ENCODE measurements around the gene SMOC2.
A peak's percentile ranks its signal among the peaks of the same experiment; 100 is the strongest.

The SMOC2 gene

DNA sequence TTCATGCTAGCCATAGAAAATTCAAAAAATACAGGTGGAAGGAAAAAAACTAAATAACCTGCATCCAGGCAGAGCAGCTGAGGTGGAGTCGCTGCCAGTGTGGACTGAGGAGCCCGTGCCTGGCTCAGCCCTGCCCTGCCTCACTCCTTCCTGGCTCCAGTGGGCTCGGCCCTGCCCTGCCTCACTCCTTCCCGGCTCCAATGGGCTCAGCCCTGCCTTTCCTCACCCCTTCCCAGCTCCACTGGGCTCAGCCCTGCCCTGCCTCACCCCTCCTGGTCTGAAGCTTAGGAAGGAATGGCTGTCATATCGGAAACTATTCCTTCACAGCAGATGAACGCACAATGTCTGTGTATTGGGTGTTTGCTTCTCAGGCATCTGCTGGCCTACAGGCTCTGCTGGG lies 142.1 kb downstream of the SMOC2 start:
- Histone ChIP-seq H3K4me3 (no peak overlapping the region), H3K27ac (no peak overlapping the region)

GRCh38 chr6:168583821-168584220 lies 142.8 kb downstream of the SMOC2 start:
- H3K27ac ChIP-seq, result no peak overlapping the region
- H3K4me3 ChIP-seq, result no peak overlapping the region

DNA sequence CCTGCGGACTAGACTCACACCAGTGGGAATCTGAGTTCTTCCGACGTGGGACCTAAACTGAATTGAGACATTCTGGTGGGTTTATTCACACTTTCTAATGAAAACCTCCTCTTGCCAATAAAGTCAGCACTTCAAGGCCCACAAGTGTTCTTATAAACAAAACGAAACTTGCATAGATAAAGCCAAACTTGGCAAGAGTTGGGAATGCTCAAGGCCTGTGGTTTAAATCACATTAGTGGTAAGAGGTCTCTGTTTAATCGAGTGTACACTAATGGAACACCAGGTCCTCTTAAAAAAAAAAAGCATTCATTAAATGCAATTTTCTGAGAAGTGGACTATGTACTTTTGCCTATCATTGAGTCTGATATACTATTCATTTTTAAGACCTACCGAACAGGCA lies 143.3 kb downstream of the SMOC2 start:
- H3K4me3 ChIP-seq, result no peak overlapping the region
- no peak overlapping the region for H3K27ac ChIP-seq

GRCh38 chr6:168584671-168585070 lies 143.7 kb downstream of the SMOC2 start:
- Histone ChIP-seq H3K4me3 (no peak overlapping the region), H3K27ac (no peak overlapping the region)

DNA sequence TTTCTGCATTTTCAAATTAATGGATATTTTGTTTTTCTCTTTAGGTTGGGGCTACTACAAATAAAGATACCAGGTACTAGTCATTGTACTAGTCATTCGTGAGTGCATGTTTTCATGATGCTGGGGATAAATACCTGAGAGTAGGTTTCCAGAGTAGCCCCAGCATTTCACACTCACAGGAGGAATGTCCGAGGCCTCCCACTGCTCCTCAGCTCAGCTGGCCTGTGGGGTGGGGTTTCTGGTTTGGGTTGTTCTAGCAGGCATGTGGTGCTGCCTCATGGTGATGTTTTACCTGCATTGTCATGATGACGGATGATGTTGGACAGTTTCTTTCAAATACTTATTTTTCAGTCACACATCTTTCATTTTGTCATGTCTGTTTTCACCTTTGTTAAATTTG lies 144.5 kb downstream of the SMOC2 start:
- Histone ChIP-seq H3K27ac (no peak overlapping the region), H3K4me3 (no peak overlapping the region)

DNA sequence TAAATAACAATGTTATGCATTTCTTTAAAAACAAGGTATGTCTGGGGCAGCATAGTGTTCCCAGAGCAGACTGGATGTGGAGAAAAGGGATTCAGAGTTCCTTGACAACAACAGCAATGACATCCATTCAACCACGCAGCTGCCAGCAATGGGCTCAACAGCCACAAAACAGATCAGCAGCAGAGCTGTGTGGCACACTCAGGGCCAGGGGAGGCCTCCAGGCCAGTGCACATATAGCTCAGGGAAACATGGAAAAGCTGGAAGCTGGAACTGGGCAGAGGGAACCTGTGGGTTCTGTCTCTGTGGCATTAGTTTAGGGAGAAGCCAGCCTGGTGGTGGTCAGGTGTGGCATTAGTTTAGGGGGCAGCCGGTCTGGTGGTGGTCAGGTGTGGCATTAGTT lies 148.3 kb downstream of the SMOC2 start:
- no peak overlapping the region for H3K4me3 ChIP-seq
- H3K27ac ChIP-seq, result no peak overlapping the region

- H3K4me3 ChIP-seq, result no peak overlapping the region
- H3K27ac ChIP-seq, result no peak overlapping the region
These were observed 149.4 kb downstream of the SMOC2 start for GRCh38 chr6:168590406-168590805.

GRCh38 chr6:168596344-168596743 lies 155.4 kb downstream of the SMOC2 start:
- Histone ChIP-seq H3K27ac (no peak overlapping the region), H3K4me3 (no peak overlapping the region)

DNA sequence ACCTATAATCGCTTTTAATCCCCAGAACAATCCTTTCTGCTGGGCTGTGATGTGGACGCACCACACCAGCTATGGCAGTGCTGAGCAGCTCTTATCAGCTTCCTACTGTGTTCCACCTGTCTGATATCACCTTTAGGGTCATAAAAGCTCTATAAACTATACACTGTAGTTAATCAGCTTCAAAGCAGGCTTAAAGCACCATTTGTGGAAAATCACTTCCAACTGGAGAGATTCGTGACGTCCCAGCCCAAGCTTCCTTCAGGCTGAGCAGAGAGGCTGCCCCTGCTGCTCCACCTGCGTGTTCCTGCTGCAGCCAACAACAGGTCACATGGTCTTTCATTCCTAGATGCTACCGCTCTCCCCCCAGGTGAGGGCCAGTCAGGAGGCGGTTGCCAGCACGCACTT lies 156.5 kb downstream of the SMOC2 start:
- no peak overlapping the region for H3K27ac ChIP-seq
- H3K4me3 ChIP-seq, result no peak overlapping the region

- Histone ChIP-seq H3K4me3 (no peak overlapping the region), H3K27ac (no peak overlapping the region)
These were observed 157.5 kb downstream of the SMOC2 start for GRCh38 chr6:168598251-168599117.

DNA sequence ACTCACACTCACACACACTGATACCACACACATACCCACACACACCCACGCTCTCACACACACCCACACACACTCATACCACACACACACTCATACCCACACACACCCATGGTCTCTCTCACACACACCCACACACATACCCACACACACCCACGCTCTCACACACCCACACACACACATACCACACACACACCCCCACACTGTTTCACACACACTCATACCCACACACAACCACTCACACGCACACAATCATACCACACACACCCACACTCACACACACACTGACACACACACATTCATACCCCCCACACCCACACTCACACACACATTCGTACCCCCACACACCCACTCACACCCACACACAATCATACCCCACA lies 158.1 kb downstream of the SMOC2 start:
- Histone ChIP-seq H3K4me3 (no peak overlapping the region), H3K27ac (no peak overlapping the region)

GRCh38 chr6:168599769-168600330 lies 158.9 kb downstream of the SMOC2 start:
- no peak overlapping the region for H3K27ac ChIP-seq
- no peak overlapping the region for H3K4me3 ChIP-seq

DNA sequence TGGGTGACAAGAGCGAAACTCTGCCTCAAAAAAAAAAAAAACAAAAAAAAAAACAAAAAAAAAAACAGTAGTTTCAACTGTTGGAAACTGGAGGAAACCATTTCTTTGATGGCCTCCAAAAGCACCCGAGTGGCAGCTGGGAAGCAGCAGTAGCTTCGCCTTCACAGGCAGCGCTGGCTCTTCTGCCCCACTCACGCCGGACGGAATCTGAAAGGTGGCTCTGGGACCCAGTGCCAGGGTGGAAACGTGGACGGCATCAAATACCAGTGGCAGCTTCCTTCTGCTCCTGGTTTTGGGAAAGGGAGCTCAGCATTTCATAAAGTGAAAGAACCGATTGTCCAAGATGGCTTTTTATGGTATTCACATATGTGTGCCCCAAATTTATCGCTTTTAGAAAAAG lies 159.4 kb downstream of the SMOC2 start:
- Histone ChIP-seq H3K27ac (no peak overlapping the region), H3K4me3 (no peak overlapping the region)

DNA sequence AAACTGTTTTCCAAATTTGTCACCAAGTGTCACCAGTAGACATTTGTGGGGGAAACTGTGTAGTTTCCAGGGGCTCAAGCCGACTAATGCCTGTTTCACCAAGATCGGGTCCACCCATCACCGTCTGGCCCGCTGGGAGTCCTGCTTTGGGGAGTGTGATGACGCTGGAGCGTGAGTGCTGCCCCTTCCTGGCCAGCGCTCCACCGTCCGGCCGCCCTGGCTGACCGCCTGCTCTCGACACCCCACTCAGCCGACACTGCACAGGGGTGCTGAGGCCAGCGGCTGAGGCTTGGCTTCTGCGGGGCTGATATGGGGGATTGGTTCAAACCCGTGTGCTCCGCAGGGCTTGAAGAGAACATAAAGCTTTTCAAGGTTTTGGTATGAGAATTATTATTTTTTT lies 160.1 kb downstream of the SMOC2 start:
- Histone ChIP-seq H3K4me3 (no peak overlapping the region), H3K27ac (no peak overlapping the region)

DNA sequence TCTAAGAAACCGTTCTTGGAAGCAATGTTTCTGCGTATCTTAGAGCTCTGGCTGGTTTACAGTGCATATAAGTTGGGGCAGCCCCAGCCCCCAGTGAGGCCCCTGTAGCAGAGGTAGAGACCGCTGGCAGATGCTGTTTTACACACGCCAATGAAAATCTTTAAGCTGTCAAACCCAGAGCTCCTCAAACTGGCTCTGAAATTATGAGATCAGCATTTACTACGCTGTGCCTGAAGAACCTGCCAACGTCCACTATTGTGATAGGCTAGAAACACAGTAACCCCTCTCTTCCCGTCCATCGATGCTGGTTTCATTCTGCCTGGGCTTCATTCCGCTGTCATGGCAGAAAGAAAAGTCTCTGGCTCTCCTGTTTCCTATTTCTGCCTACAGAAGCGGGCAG lies 160.6 kb downstream of the SMOC2 start:
- H3K4me3 ChIP-seq, result no peak overlapping the region
- no peak overlapping the region for H3K27ac ChIP-seq

DNA sequence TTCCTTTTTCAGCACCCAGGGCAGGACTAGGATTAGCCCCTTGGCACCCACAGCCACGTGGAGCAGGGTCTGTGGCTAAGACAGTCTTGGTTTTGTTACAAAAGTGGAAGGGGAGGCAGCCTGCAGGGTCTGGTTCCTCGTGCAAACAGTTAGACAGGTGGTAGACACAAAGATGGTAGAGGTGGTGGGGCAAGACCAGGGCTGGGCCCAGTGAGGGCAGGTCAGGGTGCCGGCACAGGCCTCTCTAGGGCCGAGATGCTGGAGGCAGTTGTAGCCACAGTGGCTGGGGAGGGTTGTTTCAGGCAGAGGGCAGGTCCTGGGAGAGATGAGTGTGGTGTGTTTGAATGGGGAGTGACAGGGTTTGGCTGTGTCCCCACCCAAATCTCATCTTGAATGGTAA lies 161.6 kb downstream of the SMOC2 start:
- H3K27ac ChIP-seq, result no peak overlapping the region

DNA sequence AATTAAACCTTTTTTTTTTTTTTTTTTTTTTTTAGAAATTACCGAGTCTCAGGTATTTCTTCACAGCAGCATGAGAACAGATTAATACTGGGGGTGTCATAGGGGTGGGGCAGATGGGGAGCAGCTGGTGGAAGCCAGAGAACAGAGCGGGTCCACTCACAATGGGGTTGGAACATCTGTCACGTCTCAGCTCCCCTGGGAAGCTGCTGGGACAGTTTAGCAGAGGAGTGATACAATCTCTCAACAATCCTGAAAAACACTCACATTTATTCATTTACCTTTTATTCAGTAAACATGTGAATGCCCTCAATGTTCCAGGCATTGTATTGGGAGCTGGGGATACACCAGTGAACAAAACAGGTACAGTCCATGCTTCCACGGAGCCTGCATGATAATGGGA lies 162.2 kb downstream of the SMOC2 start:
- H3K27ac ChIP-seq, result no peak overlapping the region
- H3K4me3 ChIP-seq, result no peak overlapping the region

More for the DNA sequence above, 161.6 kb downstream of the SMOC2 start:
- no peak overlapping the region for H3K4me3 ChIP-seq

GRCh38 chr6:168605964-168606363 lies 165.0 kb downstream of the SMOC2 start:
- no peak overlapping the region for H3K4me3 ChIP-seq
- no peak overlapping the region for H3K27ac ChIP-seq

DNA sequence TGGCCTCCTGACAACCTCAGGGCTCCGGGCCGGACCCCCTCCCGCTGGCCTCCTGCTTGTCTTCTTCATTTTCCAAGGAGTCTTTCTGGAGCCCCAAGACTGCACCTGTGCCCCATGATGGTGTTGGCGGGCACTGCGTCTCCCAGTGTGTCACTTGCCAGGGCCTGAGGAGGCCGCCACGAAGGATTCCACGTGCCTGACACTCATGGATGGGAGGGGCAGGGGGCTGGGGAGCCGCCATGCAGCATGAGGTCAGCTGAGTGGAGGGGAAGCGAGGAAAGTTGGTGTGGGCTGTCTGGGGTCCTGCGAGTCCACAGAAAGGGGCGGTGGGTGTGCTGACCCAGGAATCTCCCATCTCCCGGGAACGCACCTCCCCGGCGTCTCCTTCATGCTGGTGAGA lies 165.7 kb downstream of the SMOC2 start:
- H3K4me3 ChIP-seq, result no peak overlapping the region
- no peak overlapping the region for H3K27ac ChIP-seq

DNA sequence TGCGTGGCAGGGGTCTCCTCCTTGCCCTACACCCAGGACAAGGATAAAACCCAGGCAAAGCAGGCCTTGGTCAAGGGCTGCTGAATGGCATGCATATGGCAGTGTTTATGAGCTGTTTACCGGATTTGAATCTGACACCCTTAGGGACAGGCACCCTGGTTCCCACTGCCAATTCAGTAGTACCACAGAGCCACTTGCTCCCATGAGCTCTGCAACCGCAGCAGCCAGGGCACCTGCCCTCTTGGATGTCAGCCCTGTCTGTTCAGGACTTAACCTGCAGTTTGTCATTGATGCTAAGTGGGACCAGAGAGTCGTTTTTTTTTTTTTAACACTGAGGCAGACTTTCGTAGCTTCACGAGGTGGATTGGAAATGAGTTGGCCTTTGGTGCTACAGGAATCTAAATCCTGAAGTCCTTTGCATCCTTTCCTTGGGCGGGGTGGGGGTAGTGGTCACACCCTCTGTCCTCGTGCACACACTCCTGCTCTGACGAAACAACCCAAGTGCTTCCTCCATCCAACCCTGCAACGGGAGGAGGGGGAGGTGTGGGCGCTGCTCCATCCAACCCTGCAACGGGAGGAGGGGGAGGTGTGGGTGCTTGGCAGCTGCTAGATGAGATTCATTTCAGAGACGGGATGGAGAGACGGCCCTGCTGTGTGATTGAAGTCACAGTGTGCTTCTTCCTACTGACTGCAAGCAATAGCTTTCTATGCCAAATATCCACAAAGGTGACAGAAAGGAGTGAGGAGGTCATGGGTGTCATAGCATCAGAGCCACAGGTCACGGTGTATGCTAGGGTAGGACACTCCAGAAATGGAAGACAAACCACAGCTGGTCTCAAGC lies 166.5 kb downstream of the SMOC2 start:
- no peak overlapping the region for H3K4me3 ChIP-seq
- H3K27ac ChIP-seq, result no peak overlapping the region

DNA sequence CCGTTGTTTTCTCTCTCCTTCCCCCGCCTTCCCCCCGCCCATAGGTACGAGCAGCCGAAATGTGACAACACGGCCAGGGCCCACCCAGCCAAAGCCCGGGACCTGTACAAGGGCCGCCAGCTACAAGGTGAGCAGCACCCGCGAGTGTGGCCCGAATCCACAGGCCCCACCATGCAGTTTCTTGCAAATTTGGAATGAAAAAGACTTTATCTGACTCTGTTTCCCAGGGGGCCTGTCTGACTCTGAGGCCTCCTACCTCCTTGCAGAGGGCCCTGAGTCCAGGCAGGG lies 167.1 kb downstream of the SMOC2 start:
- H3K4me3 ChIP-seq, result no peak overlapping the region
- H3K27ac ChIP-seq, result peak overlapping the region in 1 of 21 experiments; percentile 15
